Hepatocyte (in vitro differentiated cells): ENCODE data around the gene FSD1L. TPM values are rescaled to one million over a fixed set of nuclear protein-coding genes. Genes with fewer than 3 reads are reported as not detected.

Source experiments
- DNase-seq: peaks from one replicate; pipeline ENCODE4 v3.0.0-alpha.2; 2016; ENCODE audit warnings: low spot score
- H2AFZ ChIP-seq: fragments of 200-600 bp; sonication (generic); 2 replicates; pipeline ENCODE4 v1.6.0; 2016; ENCODE audit warnings: antibody characterized with exemption, mild to moderate bottlenecking
- H3K27ac ChIP-seq: fragments of 200-600 bp; sonication (generic); 2 replicates; pipeline ENCODE4 v1.5.1; 2016; ENCODE audit warnings: mild to moderate bottlenecking
- H3K27me3 ChIP-seq: fragments of 200-600 bp; sonication (generic); 2 replicates; pipeline ENCODE4 v1.6.1; 2016
- H3K36me3 ChIP-seq: fragments of 200-600 bp; sonication (generic); replicated peaks from 2 replicates; pipeline ENCODE4 v1.5.1; 2016; ENCODE audit warnings: low read depth; ENCODE audit not compliant: insufficient read depth
- H3K4me1 ChIP-seq: fragments of 200-600 bp; sonication (generic); 2 replicates; pipeline ENCODE4 v1.5.1; 2016; ENCODE audit warnings: mild to moderate bottlenecking, moderate library complexity; ENCODE audit not compliant: insufficient read depth
- H3K4me2 ChIP-seq: fragments of 200-600 bp; sonication (generic); 2 replicates; pipeline ENCODE4 v1.6.0; 2016
- H3K4me3 ChIP-seq: fragments of 200-600 bp; sonication (generic); 2 replicates; pipeline ENCODE4 v1.5.1; 2016; ENCODE audit warnings: mild to moderate bottlenecking
- H3K79me2 ChIP-seq: fragments of 200-600 bp; sonication (generic); 2 replicates; pipeline ENCODE4 v1.6.0; 2017; ENCODE audit warnings: mild to moderate bottlenecking
- H3K9me2 ChIP-seq: fragments of 200-600 bp; sonication (generic); replicated peaks from 2 replicates; pipeline ENCODE4 v1.6.0; 2017; ENCODE audit warnings: mild to moderate bottlenecking; ENCODE audit not compliant: insufficient read depth
- H3K9me3 ChIP-seq: fragments of 200-600 bp; sonication (generic); 2 replicates; pipeline ENCODE4 v1.5.1; 2016; ENCODE audit warnings: low read depth, mild to moderate bottlenecking
- H4K20me1 ChIP-seq: fragments of 200-600 bp; sonication (generic); 2 replicates; pipeline ENCODE4 v1.6.0; 2016; ENCODE audit warnings: mild to moderate bottlenecking; ENCODE audit not compliant: insufficient read depth, poor library complexity, severe bottlenecking
- EZH2 ChIP-seq: fragments of 200-600 bp; sonication (generic); IDR thresholded peaks from 2 replicates; pipeline ENCODE4 v1.6.1; 2016; ENCODE audit warnings: antibody characterized with exemption, mild to moderate bottlenecking, borderline replicate concordance
- EZH2phosphoT487 ChIP-seq: fragments of 200-600 bp; sonication (generic); IDR thresholded peaks from one replicate; pipeline ENCODE4 v1.6.1; 2018; ENCODE audit warnings: antibody characterized with exemption, mild to moderate bottlenecking, low read depth, moderate library complexity; ENCODE audit not compliant: unreplicated experiment, severe bottlenecking
- WGBS: methylation state at CpG from one replicate; pipeline ENCODE4 v1.1.6; 2016; ENCODE audit warnings: low lambda C conversion rate; ENCODE audit errors: missing lambda C conversion rate; 5-methylcytosine and 5-hydroxymethylcytosine counted together
- polyA plus RNA-seq: library from polyadenylated mRNA; unstranded; fragments of >200 nt; fragmentation: Nextera tagmentation; extraction: Ambion mirVana; gene quantifications from 2 replicates; pipeline ENCODE4 v1.2.1, GENCODE V29; 2016
- total RNA-seq: library from RNA; depleted of rRNA; stranded (reverse); fragments of >200 nt; gene quantifications from 2 replicates; pipeline ENCODE4 v1.2.3, GENCODE V29; 2014
- TF ChIP-seq, protein P1 (sequence below): fragments of 200-600 bp; sonication (generic); IDR thresholded peaks from 2 replicates; pipeline ENCODE4 v1.5.1; 2016; ENCODE audit warnings: antibody characterized with exemption, mild to moderate bottlenecking; ENCODE audit not compliant: poor library complexity

Gene FSD1L
- total and polyA plus RNA-seq, 2 experiments from 2014 or later: 1.1 to 9.3 TPM

DNA sequence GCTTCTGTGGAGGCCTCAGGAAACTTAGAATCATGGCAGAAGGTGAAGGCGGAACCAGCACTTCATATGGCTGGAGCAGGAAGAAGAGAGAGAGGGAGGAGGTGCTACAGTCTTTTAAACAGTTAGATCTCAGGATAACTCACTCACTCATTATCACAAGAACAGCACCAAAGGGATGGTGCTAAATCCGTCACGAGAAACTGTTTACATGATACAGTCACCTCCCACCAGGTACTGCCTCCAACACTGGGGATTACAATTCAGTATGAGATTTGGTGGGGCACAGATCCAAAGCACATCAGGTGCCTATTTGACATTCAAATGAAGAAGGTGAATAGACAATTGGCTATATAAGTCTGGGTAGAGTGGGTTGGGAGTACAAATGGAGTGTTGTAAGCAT lies 145.3 kb downstream of the FSD1L start:
- Histone ChIP-seq H3K4me3 (no peak overlapping the region), H3K9me2 (no peaks in the 10 kb centered on the region), H3K27ac (no peak overlapping the region), H3K4me2 (no peak overlapping the region), H3K79me2 (no peaks in the 10 kb centered on the region), H3K27me3 (no peaks in the 10 kb centered on the region), H3K36me3 (no peaks in the 10 kb centered on the region), H3K9me3 (no peaks in the 10 kb centered on the region), H4K20me1 (no peaks in the 10 kb centered on the region), H3K4me1 (no peaks in the 10 kb centered on the region), H2AFZ (no peak overlapping the region)
- no peak for DNase-seq
- TF ChIP-seq, protein P1, sequence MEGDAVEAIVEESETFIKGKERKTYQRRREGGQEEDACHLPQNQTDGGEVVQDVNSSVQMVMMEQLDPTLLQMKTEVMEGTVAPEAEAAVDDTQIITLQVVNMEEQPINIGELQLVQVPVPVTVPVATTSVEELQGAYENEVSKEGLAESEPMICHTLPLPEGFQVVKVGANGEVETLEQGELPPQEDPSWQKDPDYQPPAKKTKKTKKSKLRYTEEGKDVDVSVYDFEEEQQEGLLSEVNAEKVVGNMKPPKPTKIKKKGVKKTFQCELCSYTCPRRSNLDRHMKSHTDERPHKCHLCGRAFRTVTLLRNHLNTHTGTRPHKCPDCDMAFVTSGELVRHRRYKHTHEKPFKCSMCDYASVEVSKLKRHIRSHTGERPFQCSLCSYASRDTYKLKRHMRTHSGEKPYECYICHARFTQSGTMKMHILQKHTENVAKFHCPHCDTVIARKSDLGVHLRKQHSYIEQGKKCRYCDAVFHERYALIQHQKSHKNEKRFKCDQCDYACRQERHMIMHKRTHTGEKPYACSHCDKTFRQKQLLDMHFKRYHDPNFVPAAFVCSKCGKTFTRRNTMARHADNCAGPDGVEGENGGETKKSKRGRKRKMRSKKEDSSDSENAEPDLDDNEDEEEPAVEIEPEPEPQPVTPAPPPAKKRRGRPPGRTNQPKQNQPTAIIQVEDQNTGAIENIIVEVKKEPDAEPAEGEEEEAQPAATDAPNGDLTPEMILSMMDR: no peak
- no peak for TF ChIP-seq EZH2phosphoT487
- no peak for TF ChIP-seq EZH2
- WGBS: 89% methylated on average over 3 of the region's 3 CpGs

Other genes starting within 250 kb of the FSD1L start
- gene SLC44A1, start 203.4 kb upstream of the FSD1L start, total RNA-seq: 62.9 and 64.9 TPM in 2 replicates
- gene SLC44A1, start 203.4 kb upstream of the FSD1L start, polyA plus RNA-seq: 26.4 and 31.3 TPM in 2 replicates
- 27.1 and 37.2 TPM in 2 replicates for gene FKTN, start 110.1 kb downstream of the FSD1L start, total RNA-seq
- gene FKTN, start 110.1 kb downstream of the FSD1L start, polyA plus RNA-seq: 1.8 and 4.8 TPM in 2 replicates
- not detected in 2 replicates for gene TAL2, start 214.4 kb downstream of the FSD1L start, total RNA-seq
- gene TAL2, start 214.4 kb downstream of the FSD1L start, polyA plus RNA-seq: 0.50 TPM in 1 of 2 replicates, not detected in the other
- 28.4 and 33.0 TPM in 2 replicates for gene TMEM38B, start 246.5 kb downstream of the FSD1L start, total RNA-seq
- gene TMEM38B, start 246.5 kb downstream of the FSD1L start, polyA plus RNA-seq: 14.2 and 22.0 TPM in 2 replicates